Erythroblast (primary cell): Measurements from ENCODE around the gene TLCD3A.

Experiments
- GATA1 ChIP-seq: IDR thresholded peaks from 2 replicates; pipeline ENCODE4 v1.6.1; 2011; ENCODE audit warnings: low read depth, mild to moderate bottlenecking, control low read depth, low read length, moderate library complexity
- POLR2A ChIP-seq: IDR thresholded peaks from 2 replicates; pipeline ENCODE4 v1.6.1; 2011; ENCODE audit warnings: mild to moderate bottlenecking, low read length

- no peak for TF ChIP-seq POLR2A
- no peak for TF ChIP-seq GATA1
Observed at GRCh38 chr17:688100-688989, 44.1 kb upstream of the TLCD3A start.
